Measurements from ENCODE around the gene PDLIM4.

Gene PDLIM4

DNA sequence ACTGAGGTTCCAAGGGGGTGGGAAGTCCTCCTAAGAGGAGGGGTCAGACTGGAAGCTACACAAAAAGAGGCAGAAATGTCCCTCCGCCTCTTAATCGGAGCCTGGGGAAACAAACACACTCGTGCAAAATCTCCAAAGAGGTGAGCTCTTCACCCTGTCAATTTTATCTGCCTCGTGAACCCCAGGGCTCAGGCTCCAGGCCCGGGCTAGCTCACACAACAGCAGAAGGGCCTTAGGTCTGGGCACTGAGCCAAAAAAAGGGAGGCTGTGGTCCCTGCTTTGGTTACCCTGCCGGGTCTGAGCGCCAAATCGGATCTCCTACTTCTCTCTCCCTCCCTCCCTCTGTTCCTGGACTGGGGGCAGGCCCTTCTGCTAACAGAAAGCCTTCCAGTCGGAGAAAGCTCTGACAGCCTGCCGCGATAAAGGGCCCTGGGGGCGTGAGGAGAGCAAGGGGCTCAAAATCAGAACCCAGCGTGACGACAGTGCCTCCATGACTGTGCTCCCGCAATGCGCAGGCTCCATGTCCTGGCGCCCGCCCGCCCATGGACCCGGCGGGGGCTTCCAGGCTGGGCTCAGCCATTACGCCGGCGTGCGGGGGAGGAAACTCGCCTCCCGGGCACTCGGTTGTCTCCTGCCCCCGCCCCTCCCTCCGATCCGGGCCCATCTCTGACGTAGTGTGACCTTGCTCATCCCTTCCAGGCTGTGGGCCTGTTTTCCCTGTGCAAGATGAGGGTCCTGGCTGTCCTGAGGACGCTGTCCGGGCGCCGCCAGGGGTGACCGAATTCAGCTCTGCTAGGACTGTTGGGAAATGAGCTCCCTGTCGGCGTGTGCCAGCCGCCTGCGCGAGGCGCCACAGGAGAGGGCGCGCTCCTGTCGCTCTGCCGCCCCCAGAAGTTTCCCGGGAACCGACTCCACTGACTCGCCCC, 35.8 kb downstream of the PDLIM4 start:
- peak; percentile 50 to 64 for DNase-seq

DNA sequence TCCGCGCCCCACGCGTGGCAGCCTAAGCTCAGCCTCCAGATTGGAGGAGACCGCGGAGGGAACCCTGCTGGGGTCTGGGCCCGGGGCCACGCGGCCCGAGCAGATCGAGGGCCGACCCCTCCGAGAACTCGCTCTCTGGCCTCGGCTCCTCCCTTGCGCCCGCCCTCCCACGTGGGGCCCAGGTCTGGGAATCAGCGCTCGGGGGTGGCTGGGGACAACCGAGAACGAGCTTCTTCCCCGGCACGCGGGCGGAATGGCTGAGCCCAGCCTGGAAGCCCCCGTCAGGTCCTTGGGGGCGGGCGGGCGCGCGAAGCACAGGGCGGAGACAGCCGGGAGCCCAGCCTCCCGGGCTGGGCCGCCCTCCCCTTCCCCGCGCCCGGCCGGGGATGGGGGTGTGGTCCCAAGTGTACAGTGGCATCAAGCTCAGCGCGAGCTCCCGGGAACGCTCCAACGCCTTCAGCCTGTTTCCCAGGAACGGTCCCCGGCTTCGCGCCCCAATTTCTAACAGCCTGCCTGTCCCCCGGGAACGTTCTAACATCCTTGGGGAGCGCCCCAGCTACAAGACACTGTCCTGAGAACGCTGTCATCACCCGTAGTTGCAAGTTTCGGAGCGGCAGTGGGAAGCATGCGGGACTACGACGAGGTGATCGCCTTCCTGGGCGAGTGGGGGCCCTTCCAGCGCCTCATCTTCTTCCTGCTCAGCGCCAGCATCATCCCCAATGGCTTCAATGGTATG, 36.7 kb downstream of the PDLIM4 start, which contains the start of gene SLC22A4:
Gene SLC22A4 (plus strand): TSS at position 403 of the 736 bp plus-strand sequence. CDS start 223 bp downstream, at position 626.
- DNase-seq: peak; percentile 54

DNA sequence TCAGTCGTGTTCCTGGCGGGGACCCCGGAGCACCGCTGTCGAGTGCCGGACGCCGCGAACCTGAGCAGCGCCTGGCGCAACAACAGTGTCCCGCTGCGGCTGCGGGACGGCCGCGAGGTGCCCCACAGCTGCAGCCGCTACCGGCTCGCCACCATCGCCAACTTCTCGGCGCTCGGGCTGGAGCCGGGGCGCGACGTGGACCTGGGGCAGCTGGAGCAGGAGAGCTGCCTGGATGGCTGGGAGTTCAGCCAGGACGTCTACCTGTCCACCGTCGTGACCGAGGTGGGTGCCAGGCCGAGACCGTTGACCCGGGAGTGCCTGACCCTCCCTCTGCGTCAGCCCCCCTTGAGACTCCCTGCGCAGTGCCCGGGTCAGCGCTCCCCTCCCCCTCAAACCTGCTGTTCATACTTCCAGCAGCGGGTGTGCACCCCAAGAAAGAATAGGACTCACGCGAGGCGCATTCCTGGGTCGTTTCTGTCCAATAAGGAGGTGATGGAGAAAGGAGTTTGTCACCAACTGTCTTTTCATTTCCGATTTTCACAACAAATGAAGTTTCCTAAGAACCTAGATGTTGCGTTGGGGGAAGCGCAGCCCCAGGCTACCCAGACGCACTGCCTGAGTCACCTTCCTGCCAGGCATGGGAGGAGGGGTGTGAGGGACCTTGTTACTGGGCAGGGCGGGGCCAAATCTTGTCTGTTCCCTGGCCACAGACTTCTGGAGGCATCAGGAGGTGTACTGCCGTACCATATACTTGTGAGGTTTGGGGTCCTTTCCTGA, 37.4 kb downstream of the PDLIM4 start:
- no peak for DNase-seq

DNA sequence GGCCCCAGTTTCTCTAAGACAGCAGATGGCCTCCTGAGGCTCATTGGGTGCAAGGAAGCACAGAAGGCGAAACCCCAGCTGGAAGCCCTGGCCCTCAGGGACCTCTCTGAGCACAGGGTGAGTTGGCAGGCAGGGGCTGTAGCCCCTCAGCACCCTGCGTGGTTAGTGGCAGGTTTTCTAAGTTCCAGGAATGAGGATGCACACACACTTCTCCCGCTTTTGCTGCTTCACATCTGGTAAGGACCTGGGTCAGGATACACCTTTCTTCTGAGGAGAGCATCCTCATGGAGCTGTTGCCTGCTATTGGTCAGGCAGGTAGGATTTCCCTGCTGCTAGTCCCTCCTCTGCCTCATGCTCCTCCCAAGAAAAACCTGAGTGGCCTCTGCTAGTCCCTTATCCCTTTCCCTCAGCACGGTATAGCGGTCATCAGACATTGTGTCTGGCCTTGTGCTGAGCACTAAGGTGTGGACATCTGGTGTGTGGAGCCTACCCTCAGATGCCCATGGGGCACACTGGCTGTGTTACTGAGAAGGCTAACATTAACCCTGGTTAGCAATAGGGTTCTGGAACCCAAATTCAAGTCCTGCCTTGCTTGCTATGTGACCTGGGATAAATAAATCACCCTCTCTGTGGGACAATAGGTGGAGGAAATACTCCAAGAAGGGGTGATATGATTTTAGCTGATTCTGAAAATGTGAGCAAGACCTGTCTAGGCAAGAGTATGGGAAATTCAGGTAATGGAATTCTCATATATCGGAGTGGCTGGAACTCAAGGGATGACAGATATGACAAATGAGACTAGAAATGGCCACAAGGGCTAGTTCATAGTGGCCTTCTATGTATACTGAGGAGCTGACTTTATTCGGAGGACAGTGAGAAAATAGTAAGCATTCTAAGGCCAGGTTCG, 38.3 kb downstream of the PDLIM4 start:
- no peak for DNase-seq

DNA sequence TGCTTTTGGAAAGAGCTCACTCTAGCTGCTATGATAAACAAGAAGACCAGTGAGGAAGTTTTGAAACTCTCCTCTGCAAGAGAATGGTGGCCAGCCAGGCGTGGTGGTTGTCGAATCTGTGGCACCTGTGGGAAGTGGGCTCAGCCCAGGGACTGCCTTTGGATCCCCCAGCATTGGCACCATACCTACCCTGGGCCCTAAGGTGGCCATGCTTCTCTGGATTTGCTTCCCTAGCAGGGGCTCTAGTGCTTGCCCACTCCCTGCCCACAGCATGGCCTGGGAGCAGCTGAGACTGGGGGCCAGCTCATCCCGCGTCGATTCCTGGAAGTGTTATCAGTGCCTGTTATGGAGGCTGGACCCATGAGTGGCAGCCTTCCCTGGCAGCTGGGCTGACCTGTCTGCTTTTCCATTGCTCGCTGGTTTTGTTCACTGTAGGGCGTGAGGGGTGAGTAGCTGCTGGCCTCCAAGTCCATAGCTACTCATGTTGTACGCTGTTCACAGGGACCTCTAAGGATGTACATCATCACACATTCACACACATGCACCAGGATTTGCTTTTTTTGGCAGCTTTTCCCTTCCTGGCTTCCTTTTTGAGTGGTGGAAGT, 39.0 kb downstream of the PDLIM4 start:
- DNase-seq: no peak

DNA sequence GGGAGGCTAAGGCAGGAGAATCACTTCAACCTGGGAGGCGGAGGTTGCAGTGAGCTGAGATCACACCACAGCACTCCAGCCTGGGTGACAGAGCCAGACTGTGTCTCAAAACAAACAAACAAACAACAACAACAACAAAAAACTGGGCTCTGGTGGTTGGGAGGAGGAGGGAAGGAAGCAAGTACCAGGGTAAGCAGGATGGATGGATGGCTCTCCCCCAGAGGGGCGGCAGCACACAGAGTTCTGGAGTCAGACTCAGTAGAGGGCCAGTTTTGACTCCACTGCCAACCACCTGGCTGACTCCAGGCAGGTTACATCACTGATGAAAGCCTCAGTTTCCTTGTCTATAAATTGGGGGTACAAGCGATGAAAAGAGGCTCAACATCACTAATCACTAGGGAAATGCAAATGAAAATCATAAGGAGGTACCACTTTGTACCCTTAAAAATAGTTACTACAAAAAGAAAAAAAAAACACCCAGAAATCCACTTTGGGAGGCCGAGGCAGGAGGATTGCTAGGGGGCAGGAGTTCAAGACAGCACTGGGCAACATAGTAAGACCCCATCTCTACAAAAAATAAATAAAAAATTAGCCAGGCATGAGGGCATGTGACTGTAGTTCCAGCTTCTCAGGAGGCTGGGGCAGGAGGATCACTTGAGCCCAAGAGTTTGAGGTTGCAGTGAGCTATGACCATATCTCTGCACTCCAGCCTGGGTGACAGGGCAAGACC, 39.9 kb downstream of the PDLIM4 start:
- DNase-seq: no peak

DNA sequence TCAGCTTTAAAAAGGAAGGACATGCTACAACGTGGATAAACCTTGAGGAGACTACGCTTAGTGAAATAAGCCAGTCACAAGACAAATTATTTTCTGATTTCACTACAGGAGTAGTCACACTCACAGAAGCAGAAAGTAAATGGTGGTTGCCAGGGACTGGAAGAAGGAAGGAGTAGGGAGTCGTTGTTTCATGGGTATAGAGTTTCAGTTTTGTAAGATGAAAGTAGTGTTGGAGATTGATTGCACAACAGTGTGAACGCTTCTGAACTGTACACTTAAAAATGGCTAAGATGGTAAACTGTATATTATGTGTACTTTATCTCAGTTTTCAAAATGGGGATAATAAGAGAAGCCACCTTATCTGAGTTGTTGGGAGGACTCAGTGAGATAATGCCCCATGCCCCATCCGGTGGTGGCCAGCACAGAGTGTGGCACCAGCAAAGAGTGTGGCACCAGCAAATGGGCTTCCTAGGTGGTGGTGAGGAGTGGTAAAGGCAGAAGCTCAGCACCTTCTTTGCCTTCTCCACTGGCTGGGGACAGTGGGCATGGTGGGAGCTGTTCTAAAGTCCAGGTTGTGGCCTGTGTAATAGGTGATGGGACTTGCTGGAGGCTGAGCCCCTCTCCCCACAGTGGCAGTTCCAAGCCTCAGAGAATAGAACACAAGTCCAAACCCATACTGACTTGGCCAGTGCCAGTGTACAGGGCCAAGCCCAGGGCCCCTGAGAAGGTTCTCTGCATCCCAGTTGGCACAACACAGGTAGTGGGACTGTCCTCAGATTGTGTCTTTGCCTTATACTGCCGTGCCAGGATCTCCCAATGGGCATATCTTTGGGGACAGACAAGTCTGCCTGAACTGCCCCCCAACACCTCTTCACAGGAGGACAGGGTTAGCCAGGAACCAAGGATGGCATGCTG, 41.1 kb downstream of the PDLIM4 start:
- no peak for DNase-seq

DNA sequence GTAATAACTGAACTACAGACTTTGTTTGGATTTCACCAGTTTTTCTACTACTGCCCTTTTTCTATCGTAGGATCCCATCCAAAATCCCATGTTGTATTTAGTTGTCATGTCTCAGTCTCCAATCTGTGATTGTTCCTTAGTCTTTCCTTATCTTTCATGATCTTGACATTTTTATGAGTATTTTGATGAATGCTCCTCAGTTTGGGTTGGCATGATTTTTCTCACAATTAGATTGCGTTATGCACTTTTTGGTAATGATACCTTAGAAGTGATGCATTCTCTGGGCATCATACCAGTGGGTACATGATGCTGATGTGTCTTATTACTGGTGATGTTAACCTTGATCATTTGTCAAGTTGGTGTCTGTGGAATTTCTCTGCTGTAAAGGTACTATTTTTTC, 42.4 kb downstream of the PDLIM4 start:
- DNase-seq: no peak

DNA sequence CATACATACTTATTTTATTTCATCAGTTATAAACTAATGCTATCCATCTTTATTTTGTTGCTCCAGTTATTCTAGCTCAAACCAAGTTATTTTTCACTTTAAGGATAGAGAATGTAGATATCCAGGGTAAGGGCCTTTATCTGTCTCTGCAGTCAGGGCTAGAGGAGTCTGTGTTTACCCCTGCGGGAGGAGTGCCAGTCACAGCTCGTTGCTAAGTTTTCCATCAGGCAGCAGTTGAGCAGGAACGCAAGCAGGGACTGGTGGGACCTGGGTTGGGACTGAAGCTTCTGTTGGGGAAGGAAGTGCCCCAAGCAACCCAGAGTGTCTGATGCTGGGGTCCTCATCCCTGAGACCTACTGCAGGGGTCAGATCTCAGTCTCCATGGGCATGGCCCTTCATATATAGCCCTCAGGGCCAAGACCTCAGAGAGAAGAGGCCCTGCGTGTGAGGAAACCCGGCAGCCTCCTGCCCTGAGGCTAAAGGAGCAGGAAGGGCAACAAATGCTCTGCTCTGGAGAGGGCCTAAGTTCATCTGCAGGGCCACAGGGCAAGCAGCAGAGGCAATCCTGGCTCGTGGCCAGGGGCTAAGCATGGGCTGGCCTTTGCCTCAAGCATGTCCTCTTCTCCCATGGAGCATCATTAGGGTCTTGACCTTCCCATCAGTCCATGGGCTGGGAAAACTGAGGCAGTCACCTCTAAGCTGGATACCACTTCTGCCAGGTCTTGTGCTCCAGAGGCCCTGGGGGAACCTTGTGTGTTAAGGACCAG, 43.3 kb downstream of the PDLIM4 start:
- no peak for DNase-seq

DNA sequence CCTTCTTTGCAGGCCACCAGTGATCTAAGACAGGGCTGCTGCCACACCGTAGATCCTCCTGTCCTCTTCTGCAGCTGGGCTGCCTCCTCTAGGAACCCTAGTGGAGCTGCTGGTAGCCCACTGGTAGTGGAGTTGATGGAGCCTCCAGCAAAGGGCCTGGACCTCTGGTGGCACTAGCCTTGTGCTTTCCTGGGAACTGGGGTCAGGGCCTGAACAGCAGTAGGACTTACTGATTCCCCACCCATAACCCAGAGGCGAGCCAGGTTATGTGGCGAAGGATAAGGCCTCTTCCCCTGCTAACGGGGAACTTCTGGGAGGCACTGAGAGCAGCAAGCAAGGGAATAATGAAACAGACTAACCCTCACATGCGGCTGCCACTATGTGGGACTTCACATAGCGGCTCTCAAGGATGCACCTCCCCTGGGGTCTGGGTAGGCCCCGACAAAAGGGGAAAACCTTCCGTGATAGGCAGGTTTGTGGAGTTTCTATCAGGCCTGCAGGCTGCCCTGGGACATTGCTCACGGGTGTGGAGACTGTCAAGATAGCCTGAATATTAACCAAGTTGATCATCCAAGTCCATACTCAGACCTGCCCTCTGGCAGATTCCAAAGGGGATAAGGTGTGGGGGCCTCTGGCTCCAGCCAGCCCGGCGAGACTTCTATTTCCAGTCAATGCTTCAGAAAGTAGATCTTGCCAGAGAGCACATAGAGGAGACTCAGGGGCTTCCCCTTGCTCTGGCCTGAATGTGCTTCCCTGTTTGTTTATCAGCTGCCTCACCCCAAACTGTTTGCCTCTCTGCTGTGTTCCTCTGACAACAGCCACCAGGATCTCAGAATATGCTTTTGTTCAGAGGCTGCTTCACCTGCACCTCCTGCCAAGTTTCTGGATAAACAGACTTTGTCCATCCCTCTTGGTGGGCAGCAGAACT, 44.1 kb downstream of the PDLIM4 start:
- no peak for DNase-seq

DNA sequence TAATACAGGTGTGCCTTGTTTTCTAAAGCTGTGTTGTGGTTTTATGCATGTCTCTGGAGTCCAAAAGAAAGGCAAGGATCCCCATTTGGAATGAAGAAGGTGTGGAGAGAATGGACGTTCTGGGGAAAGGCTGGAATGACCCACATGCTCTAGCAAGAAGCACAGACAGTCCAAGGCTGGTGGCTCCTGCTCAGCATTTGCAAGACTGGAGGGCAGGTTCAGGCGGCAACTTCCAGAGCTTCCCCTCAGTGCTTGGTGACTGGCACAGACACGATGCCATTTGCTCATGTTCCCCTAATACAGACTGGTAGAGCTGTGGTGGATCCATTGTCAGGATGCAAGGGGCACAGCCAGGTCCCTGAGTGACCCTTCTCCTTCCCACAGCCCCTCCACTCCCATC, 44.9 kb downstream of the PDLIM4 start:
- DNase-seq: no peak

DNA sequence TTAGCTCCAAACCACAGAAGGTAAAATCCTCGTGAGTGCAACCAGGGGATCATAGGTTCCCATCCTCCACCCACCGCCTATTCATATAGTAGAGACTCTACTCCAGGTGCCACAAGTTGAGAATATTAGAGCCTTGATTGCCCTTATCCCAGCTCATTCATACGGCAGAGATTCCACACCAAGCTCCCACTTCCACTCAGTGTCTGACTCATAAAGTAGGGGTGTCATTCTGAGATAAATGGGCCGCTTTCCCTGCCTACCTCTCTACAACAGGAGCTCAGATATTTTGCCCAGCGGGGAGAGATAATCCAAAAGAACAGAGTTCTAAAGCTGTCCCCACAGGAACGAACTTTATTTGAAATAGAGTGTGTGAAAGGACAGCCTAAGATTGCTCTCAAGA, 46.1 kb downstream of the PDLIM4 start:
- no peak for DNase-seq

DNA sequence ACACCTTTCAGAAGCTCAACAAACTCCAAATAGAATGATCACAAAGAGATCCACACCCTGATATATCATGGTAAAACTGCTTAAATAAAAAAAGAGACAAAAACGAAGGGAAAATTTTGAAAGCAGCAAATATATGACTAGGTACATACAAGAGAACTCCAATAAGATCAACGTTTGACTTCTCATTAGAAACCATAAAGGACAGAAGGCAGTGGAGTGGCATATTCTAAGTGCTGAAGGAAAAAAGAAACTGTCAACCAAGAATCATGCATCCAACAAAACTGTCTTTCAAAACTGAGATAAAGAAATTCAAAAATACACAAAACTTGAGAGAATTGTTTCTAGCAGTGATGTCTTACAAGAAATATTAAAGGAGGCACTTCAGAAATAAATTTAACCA, 47.9 kb downstream of the PDLIM4 start:
- no peak for DNase-seq

DNA sequence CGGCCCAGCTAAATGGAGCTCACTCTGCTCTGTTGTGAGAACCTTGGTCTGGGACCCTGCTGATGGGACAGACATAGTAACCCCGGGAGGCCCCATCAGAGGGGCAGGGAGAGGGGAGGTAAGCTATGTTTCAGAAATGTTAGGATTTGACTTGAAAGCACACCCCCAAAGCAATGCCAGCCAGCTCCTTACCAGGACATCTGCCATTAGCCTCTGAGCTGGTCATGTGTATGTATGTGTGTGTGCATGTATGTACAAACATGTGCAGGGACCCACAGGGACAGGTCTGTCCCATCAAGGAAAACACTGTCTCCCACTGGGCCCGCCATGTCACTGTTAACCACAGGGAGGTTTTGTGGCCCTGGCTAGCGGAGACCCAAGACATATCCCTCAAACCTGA, 51.2 kb downstream of the PDLIM4 start:
- no peak for DNase-seq

DNA sequence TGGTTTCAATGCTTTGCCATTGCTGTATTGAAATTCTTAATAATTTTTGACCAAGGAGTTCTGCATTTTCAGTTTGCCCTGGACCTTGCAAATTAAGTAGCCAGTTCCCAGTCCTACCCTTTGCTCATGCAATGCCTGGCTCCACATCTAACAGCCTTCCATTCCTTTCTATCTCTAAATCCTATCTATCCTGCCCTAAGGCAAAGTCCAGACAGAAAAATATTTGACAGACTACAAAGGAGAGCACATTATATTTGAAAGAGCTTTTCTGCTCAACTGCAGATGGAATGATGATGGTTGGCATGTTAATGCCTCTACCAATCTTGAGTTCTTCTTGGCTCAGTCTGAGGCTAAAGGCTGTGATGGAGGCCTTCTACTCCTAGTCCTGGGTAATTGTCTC, 52.2 kb downstream of the PDLIM4 start:
- DNase-seq: no peak

DNA sequence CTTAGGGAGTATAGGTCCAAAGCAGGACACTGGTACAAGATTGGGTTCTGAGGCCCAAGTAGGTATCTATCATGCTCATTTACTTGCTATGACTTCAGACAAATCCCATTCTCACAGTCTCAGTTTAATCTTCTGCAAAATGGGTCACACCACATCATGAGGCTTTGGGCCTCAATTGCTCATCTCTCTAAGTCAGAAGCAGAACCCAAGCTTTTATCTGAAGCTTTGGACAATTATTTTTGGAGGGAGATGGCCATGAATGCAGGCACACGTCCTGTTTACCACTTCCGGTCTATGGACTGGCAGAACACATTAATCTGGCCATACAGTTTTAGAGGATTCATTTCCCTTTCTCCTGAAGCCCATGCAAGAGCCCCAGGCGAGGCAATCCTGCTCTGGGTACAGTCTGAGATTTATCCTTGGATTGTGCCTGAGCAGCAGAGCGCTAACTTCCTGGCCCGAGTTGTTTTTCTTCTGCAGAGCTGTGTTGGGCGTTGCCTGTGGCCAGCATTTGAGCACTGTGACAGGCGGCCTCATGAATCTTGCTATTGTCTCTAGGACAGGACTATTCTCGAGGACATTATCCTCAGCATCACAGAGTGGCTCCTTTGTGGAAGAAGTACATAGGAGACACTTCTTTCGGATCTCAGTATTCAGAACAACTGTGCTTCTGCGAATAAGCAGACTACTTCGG, 52.8 kb downstream of the PDLIM4 start:
- no peak for DNase-seq

DNA sequence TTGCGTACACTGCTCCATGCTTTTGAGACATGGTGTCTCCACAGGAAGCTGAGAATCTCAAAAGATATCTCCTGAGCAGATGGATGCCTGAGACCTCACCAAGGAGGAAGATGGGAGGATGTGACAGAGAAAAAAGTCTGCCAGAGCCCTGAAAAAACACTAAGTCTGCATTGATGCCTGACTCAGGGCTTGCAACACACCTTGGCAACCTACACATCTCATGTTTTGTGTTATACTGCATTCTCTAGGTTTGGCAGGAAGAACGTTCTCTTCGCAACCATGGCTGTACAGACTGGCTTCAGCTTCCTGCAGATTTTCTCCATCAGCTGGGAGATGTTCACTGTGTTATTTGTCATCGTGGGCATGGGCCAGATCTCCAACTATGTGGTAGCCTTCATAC, 55.9 kb downstream of the PDLIM4 start:
- no peak for DNase-seq
